AG04450 (cell line): Measurements from ENCODE around the gene NEURL4. TPM values are rescaled to one million over a fixed set of nuclear protein-coding genes. Genes with fewer than 3 reads are reported as not detected.

Source experiments
- CTCF ChIA-PET: fragments of 300-600, 350-600 bp; formaldehyde crosslinking; extraction: SDS; loops from one replicate; lab custom pipeline; 2022; ENCODE audit warnings: antibody characterized with exemption, inconsistent platforms; lab: Charles Lee
- POLR2A ChIA-PET: fragments of 350-600 bp; formaldehyde crosslinking; extraction: SDS; loops from one replicate; lab custom pipeline; 2021; ENCODE audit warnings: antibody characterized with exemption, inconsistent platforms; lab: Yijun Ruan, JAX
- DNase-seq: peaks from one replicate; pipeline ENCODE4 v3.0.0-alpha.2; 2011; ENCODE audit warnings: low read depth, low spot score
- H3K27ac ChIP-seq: one replicate; pipeline ENCODE4 v1.5.1; 2012; ENCODE audit warnings: low read depth, low read length, control low read depth
- H3K27me3 ChIP-seq: one replicate; pipeline ENCODE4 v1.6.0; 2012; ENCODE audit warnings: low read length; ENCODE audit not compliant: control insufficient read depth, insufficient read depth
- H3K4me3 ChIP-seq: 2 replicates; pipeline ENCODE4 v1.5.1; 2011; ENCODE audit warnings: mild to moderate bottlenecking, low read depth, low read length, control low read depth
- H3K9me3 ChIP-seq: 2 replicates; pipeline ENCODE4 v1.5.1; 2012; ENCODE audit warnings: low read length; ENCODE audit not compliant: control insufficient read depth, insufficient read depth
- polyA plus RNA-seq: library from polyadenylated mRNA; depleted of rRNA; stranded (reverse); fragments of >200 nt; gene quantifications from 2 replicates; pipeline ENCODE4 v1.2.3, GENCODE V29; 2011
- TF ChIP-seq, protein P1 (sequence below): IDR thresholded peaks from 2 replicates; pipeline ENCODE4 v1.5.1; 2011; ENCODE audit warnings: low read depth, low read length, control low read depth, inconsistent platforms

Gene NEURL4
- polyA plus RNA-seq, 1 experiment = 7.3 TPM

DNA sequence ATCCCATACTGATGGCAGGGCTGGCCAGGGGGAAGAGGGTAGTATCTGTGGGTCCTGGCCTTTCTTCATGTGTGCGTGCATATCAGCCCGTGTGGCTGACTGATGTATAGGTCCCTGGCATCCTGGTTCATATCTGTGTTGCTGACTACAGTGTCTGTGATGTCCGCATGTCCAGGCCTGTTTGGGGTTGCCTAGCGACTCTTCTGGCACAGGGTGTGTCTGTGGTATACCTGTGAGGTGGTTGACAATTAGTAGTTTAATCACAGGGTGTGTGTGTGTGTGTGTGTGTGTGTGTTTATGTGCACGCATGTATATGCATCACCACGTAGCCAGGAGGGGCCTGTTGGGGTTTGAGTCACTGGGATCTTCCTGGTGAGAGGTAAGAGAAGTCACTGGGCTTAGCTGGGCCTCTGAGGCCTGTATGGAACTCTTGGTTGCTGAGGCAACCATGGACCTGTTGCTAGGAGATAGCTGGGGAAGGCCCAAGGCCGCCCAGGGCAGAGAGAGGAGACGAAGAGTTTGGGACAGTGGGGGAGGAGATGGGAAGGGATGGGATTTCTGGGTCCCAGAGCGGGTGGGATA, 25.2 kb upstream of the NEURL4 start:
- ChIA-PET POLR2A (interaction anchor here (0.6 kb wide), 1 partner anchor 135 kb away, joined by 3 read pairs; no protein-coding TSS in a partner anchor), CTCF (interaction anchor here (1.4 to 2.8 kb wide), 4 partner anchors 17 to 235 kb away, joined by 5 to 22 read pairs (median 8); partner anchors contain the start of genes PLSCR3, SENP3 and SOX15)
- Histone ChIP-seq H3K27ac (no peak overlapping the region), H3K4me3 (0 out of 2 replicates have a peak overlapping the region, but pooled peaks have one; percentile 10), H3K9me3 (no peaks in the 10 kb centered on the region; the same call in 1 of the 2 replicates), H3K27me3 (no peaks in the 10 kb centered on the region)
- TF ChIP-seq, protein P1, sequence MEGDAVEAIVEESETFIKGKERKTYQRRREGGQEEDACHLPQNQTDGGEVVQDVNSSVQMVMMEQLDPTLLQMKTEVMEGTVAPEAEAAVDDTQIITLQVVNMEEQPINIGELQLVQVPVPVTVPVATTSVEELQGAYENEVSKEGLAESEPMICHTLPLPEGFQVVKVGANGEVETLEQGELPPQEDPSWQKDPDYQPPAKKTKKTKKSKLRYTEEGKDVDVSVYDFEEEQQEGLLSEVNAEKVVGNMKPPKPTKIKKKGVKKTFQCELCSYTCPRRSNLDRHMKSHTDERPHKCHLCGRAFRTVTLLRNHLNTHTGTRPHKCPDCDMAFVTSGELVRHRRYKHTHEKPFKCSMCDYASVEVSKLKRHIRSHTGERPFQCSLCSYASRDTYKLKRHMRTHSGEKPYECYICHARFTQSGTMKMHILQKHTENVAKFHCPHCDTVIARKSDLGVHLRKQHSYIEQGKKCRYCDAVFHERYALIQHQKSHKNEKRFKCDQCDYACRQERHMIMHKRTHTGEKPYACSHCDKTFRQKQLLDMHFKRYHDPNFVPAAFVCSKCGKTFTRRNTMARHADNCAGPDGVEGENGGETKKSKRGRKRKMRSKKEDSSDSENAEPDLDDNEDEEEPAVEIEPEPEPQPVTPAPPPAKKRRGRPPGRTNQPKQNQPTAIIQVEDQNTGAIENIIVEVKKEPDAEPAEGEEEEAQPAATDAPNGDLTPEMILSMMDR = no peak
- no peak for DNase-seq

DNA sequence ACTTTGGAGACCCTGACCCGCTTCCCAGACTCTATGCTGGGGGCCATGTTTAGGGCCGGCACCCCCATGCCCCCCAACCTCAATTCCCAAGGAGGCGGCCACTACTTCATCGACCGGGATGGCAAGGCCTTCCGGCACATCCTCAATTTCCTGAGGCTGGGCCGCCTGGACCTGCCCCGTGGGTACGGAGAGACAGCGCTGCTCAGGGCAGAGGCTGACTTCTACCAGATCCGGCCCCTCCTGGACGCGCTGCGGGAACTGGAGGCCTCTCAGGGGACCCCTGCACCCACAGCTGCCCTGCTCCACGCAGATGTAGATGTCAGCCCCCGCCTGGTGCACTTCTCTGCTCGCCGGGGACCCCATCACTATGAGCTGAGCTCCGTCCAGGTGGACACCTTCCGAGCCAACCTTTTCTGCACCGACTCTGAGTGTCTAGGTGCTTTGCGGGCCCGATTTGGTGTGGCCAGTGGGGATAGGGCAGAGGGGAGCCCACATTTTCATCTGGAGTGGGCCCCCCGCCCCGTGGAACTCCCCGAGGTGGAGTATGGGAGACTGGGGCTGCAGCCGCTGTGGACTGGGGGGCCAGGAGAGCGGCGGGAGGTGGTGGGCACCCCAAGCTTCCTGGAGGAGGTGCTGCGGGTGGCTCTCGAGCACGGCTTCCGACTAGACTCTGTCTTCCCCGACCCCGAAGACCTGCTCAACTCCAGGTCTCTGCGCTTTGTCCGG, 23.9 kb upstream of the NEURL4 start:
- no peak for DNase-seq
- no peaks in the 10 kb centered on the region; the same call in 1 of the 2 replicates for H3K9me3 ChIP-seq
- no peak overlapping the region for H3K27ac ChIP-seq
- H3K27me3 ChIP-seq = no peaks in the 10 kb centered on the region
- TF ChIP-seq, protein P1 = no peak
- CTCF ChIA-PET = interaction anchor here (0.8 to 1.0 kb wide), 2 partner anchors 51 to 162 kb away, joined by 3 read pairs; partner anchors contain the start of gene TMEM256
- H3K4me3 ChIP-seq = peak overlapping the region; percentile 91
- POLR2A ChIA-PET = interaction anchor here (0.9 kb wide), 1 partner anchor 135 kb away, joined by 3 read pairs; no protein-coding TSS in a partner anchor

DNA sequence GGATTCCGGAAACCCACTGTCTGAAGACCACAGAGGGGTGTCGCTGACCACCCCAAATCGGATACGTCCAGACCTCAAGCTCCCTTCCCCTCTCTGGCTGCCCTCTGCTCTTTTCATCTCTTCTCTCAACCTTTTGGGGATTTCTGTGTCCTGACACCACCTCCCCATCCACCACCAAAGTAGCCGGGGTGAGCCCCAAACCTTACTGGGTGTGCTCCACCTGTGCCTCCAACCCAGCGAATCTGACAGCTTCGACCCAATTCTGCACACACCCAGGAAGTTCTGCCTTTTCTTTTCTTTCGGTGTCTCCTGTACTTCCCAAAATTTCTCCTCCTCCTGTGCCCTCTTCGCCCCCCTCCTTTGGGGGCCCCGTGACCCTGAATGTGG, 23.4 kb upstream of the NEURL4 start:
- DNase-seq = no peak
- TF ChIP-seq, protein P1 = no peak
- ChIA-PET CTCF (interaction anchor here (1.0 kb wide), 1 partner anchor 52 kb away, joined by 3 read pairs; the partner anchor contains the start of gene TMEM256), POLR2A (interaction anchor here (0.9 kb wide), 1 partner anchor 135 kb away, joined by 3 read pairs; no protein-coding TSS in a partner anchor)
- H3K27me3 ChIP-seq = no peaks in the 10 kb centered on the region
- no peaks in the 10 kb centered on the region; the same call in 1 of the 2 replicates for H3K9me3 ChIP-seq
- H3K27ac ChIP-seq = peak overlapping the region; percentile 100
- peak overlapping the region; percentile 91 for H3K4me3 ChIP-seq

DNA sequence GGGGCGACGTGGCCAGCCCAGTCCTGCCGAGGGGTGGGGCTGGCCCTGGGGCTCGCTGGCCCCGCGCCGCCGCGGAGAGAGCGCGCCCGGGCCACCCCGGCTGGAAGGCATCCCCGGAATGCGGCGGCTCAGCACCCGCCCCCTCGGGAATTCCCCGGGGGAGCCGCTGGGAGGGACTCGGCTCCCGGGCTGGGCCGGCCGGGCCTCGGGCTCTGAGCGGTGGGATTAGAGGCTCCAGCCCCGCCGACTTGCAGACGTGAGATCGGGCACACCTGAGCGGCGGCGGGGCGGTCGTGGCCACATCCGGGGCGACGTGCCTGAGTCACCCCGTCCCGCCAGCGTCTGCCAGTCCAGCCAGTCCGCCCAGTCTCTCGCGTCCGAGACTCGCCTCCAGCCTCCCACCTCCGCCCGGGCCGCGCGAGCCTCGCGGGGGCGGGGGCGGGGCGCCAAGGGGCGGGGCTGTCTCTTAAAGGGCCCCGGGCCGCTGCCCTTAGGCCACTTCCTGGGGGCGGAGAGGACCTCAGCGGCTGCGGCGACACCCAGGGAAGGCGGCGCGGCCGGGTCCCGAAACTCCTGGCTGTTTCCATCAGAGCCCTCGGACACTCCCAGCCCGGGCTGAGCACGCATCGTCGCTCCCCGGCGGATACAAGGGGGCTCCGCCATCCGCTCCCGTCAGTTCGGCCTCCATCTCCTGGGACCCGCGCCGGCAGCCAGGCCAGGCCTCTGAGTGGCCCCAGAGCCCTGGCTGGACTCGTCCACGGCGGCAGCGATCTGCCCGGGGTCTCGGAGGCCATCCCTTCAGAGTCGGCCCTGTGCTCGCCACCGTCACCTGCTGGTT, 22.7 kb upstream of the NEURL4 start, which contains the start of gene KCTD11:
Gene KCTD11, plus strand, starts transcription at position 498 of the 838 bp plus-strand sequence.
- H3K27ac ChIP-seq = peak within 1 kb of the TSS; percentile 100
- ChIA-PET CTCF (interaction anchor here (1.0 kb wide), 1 partner anchor 52 kb away, joined by 3 read pairs; the partner anchor contains the start of gene TMEM256), POLR2A (interaction anchor here (0.6 to 2.5 kb wide), 7 partner anchors 11 to 811 kb away, joined by 3 to 8 read pairs (median 3); partner anchors contain the start of genes NEURL4, TMEM256, VAMP2 and ZBTB4)
- no peaks in the 10 kb centered on the region; the same call in 1 of the 2 replicates for H3K9me3 ChIP-seq
- H3K27me3 ChIP-seq = no peaks in the 10 kb centered on the region
- peak within 1 kb of the TSS; percentile 91 for H3K4me3 ChIP-seq
- TF ChIP-seq, protein P1 = peak; percentile 71
- peak; percentile 64 for DNase-seq
